ENCODE measurements around the gene AOPEP.
"Not testable (repeated sequence)": the region's sequence is repeated elsewhere in the genome, so short reads cannot be mapped to it uniquely, and the experiment has no call there.

Gene AOPEP

DNA sequence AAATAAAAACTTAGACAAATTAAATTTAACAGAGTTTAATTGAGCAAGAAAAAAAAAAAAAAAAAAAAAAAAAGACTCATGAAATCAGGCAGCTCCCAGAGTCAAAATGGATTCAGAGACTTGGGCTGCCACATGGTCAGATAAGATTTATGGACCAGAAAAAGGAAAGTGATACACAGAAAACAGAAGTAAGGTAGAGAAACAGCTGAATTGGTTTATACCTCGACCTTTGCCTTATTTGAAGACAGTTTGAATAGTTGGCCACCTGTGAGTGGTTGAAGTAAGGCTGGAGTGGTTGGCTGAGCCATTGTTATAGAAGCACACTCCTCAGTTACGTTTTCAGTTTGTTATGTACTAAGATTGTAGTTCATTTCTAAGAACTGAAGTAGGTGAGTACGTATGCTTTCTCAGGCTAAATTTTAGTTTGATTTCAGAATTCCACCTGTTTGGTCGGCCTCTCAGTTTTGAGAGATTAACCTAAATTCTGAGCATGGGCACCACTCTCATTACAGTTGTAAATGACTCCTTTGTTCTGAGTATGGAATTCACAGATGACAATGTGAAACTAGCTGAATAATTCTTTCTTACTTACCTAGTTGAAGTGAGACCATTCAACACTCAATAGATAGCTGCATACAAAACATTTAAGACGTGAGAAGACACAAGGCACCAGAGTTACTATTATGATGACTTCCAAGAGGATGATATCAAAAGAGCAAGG is 149.0 kb downstream of the AOPEP start:
- H3K4me3 ChIP-seq (ENCODE audit: low read depth, low read length): no peak overlapping the region
- DNase-seq (ENCODE audit: low read depth): no peak

DNA sequence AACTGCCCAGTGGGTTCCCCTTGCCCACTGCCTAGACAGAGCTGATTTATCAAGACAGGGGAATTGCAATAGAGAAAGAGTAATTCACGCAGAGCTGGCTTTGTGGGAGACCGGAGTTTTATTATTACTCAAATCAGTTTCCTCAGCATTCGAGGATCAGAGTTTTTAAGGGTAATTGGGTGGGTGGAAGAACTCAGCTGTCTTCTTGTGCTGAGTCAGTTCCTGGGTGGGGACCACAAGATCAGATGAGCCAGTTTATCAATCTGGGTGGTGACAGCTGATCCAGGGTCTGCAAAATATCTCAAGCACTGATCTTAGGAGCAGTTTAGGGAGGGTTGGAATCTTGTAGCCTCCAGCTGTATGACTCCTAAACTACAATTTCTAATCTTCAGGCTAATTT is 152.3 kb downstream of the AOPEP start:
- not testable (repeated sequence) for DNase-seq (ENCODE audit: low read depth); H3K4me3 ChIP-seq (ENCODE audit: low read depth, low read length)

- no peak overlapping the region for H3K4me3 ChIP-seq (ENCODE audit: low read depth, low read length)
- no peak for DNase-seq (ENCODE audit: low read depth)
Measured at GRCh38 chr9:94879230-94879629, 152.7 kb downstream of the AOPEP start.

- DNase-seq (ENCODE audit: low read depth): no peak
- H3K4me3 ChIP-seq (ENCODE audit: low read depth, low read length): no peak overlapping the region
Measured at GRCh38 chr9:94881023-94881422, 154.5 kb downstream of the AOPEP start.

GRCh38 chr9:94881454-94881853 is 155.0 kb downstream of the AOPEP start:
- no peak for DNase-seq (ENCODE audit: low read depth)

GRCh38 chr9:94881940-94882339 is 155.4 kb downstream of the AOPEP start:
- H3K4me3 ChIP-seq (ENCODE audit: low read depth, low read length): no peak overlapping the region
- DNase-seq (ENCODE audit: low read depth): no peak

More at GRCh38 chr9:94881454-94881853, 155.0 kb downstream of the AOPEP start:
- H3K4me3 ChIP-seq (ENCODE audit: low read depth, low read length): no peak overlapping the region

DNA sequence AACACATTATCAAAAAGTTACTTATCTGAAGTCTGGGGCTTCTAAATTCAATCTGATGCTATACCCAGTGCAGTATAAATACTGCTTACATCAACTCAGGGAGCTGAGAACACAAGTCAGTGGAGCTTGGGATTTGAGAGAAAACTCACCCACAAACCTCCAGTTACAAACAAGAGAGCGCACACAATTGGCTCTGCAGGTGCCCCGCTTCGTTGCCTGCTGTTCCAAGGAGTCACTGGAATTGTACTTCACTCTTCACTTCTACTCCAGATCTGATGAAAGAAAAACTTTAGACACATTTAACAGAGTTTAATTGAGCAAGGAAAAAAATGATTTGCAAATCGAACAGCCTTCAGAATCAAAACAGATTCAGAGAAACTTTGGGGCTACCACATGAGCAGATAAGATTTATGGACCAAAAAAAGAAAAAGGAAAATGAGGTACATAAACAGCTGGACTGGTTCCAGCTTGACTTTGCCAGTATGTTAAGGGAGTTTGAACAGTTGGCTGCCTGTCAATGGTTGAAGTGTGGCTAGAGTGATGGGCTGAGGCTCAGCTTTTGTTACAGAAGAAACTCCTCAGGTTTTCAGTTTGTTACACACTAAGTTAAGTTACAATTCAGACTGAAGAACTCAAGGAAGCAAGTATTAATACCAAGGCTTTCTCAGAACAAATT is 156.6 kb downstream of the AOPEP start:
- H3K4me3 ChIP-seq (ENCODE audit: low read depth, low read length): no peak overlapping the region
- DNase-seq (ENCODE audit: low read depth): no peak

DNA sequence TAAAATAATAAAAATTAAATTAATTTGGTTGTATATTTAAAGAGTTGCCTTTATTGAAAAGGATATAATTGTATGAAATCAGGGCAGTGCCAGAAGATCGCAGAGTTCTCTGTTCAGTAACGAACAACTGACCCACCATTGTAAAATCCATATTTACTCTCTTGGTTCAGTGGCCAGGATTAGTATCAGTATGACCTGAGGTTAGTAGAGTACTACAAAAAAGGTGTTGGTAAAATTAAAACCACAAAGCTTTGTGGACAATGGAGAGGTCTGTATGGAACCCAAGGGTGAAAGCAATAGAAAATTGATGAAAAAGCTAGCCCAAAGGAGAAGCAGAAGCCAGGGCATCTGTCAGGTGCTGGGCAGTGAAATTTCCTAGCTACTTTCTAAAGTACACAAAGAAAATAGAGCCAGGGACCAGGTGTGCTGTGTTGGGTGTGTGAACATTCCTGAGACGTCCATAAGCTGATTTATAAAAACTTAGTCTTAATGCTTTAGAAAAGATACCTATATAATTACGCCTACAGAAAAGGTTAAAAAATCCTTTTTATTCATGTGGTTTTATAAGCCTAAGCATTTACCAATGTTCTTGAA is 159.5 kb downstream of the AOPEP start:
- H3K4me3 ChIP-seq (ENCODE audit: low read depth, low read length): no peak overlapping the region
- DNase-seq (ENCODE audit: low read depth): no peak

GRCh38 chr9:94887721-94888120 is 161.2 kb downstream of the AOPEP start:
- no peak for DNase-seq (ENCODE audit: low read depth)
- H3K4me3 ChIP-seq (ENCODE audit: low read depth, low read length): no peak overlapping the region

- DNase-seq (ENCODE audit: low read depth): no peak
- no peak overlapping the region for H3K4me3 ChIP-seq (ENCODE audit: low read depth, low read length)
Measured at GRCh38 chr9:94888775-94889174, 162.3 kb downstream of the AOPEP start.

GRCh38 chr9:94889628-94890027 is 163.1 kb downstream of the AOPEP start:
- H3K4me3 ChIP-seq (ENCODE audit: low read depth, low read length): no peak overlapping the region
- DNase-seq (ENCODE audit: low read depth): no peak

DNA sequence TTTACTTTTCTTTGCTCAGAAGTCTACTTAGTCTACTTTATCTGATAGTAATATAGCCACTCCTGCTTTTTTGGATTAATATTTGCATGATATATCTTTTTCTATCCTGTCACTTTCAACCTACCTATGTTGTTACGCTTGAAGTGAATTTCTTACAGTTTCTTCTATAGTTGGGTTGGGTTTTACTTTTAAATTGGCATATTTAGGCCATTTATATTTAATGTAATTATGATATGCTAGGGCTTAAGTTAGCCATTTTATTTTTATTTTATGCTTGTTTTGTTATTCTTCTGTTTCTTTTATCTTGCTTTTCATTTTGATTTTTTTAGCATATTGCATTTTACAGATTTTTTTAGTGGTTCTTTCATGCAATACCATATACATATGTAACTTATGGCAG is 164.7 kb downstream of the AOPEP start:
- H3K4me3 ChIP-seq (ENCODE audit: low read depth, low read length): no peak overlapping the region
- no peak for DNase-seq (ENCODE audit: low read depth)

- no peak for DNase-seq (ENCODE audit: low read depth)
- H3K4me3 ChIP-seq (ENCODE audit: low read depth, low read length): no peak overlapping the region
Measured at GRCh38 chr9:94892675-94893074, 166.2 kb downstream of the AOPEP start.

DNA sequence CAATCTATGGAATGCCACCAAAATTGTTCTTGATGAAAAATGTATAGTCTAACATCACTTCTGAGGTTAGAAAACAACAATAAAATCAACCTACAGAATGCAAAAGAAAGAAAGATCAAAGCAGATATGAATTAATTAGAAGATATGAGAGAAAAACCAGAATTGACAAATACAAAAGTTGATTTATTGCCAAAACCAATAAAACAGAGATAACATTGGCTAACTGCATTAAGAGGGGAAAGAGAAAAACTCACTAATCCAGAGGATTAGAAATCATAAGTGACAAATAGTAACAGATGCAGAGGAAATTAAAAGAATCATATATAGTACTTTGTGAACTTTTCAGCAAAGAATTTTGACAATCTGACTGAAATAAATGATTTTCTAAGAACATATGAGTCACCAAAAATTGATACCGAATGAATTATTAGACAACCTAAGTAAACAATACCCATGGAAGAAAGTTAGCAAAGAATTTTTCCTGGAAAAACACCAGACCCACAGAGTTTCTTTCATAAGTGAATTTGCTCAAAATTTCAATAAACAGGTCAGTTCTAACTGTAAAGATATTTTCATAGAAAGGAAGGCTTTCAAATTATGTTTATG is 167.7 kb downstream of the AOPEP start:
- no peak overlapping the region for H3K4me3 ChIP-seq (ENCODE audit: low read depth, low read length)
- no peak for DNase-seq (ENCODE audit: low read depth)

DNA sequence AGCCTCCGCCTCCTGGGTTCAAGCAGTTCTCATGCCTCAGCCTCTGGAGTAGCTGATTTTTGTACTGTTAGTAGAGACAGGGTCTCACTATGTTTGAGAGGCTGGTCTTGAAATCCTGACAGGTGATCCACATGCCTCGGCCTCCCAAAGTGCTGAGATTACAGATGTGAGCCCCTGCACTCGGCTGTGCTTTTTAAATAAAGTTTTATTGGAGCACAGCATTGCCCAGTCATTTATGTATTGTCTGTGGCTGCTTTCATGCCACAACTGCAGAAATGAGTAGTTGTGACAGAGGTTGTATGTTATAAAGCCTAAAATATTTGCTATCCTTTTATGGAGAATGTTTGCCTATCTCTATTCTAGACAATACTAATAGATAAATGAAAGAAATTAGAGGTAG is 169.2 kb downstream of the AOPEP start:
- no peak for DNase-seq (ENCODE audit: low read depth)

GRCh38 chr9:94896512-94896911 is 170.0 kb downstream of the AOPEP start:
- no peak for DNase-seq (ENCODE audit: low read depth)
- H3K4me3 ChIP-seq (ENCODE audit: low read depth, low read length): no peak overlapping the region

More for the DNA sequence above, 169.2 kb downstream of the AOPEP start:
- H3K4me3 ChIP-seq (ENCODE audit: low read depth, low read length): no peak overlapping the region

- DNase-seq (ENCODE audit: low read depth): no peak
- H3K4me3 ChIP-seq (ENCODE audit: low read depth, low read length): peak overlapping the region; percentile 17
Measured at GRCh38 chr9:94899464-94900221, 173.1 kb downstream of the AOPEP start.

DNA sequence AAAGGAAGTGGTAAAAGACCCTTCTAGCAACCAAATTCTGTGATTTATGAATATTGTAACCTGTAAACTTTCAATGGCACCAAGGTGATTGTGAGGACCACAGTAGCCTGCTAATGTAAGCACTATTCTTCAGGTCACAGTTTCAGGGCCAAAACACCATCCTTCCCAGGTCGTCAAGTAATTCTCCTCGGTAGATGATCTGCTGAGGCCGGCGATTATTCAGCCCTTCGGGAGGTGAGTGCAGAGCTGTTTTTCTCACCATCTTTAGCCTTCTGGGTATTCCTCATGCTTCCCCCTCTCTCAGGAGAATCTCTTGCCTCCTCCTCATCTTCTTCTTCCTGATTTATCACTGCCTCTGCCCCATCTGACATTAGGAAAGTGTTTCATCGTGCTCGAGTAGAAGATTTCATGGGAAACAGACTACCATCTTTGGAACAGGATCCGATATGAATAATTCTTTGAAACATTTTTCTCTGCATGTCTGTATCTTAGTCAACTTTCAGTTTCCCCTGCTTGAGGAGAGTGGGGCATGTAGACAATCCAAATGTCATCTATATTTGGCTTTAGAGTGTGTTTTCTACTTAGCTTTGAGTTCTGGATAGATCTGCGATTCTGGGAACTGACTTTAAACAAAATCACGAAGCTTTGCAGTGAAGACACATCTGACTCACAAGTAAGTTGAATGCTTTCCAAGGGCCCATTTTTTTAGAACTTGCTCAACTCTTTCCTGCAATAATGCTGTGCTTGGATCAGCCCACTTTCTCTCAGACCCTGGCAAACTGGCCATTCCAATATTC is 173.9 kb downstream of the AOPEP start:
- DNase-seq (ENCODE audit: low read depth): peak; percentile 94
- H3K4me3 ChIP-seq (ENCODE audit: low read depth, low read length): peak overlapping the region; percentile 17

GRCh38 chr9:94901019-94901363 is 174.5 kb downstream of the AOPEP start:
- H3K4me3 ChIP-seq (ENCODE audit: low read depth, low read length): no peak overlapping the region
- no peak for DNase-seq (ENCODE audit: low read depth)
